Epithelial cell of proximal tubule (primary cell): Measurements from ENCODE around the gene DNAH2. TPM values are rescaled to one million over a fixed set of nuclear protein-coding genes. Genes with fewer than 3 reads are reported as not detected.

Source experiments
- DNase-seq: peaks from one replicate; pipeline ENCODE4 v3.0.0-alpha.2; 2011; ENCODE audit warnings: low read depth
- H3K4me3 ChIP-seq: 2 replicates; pipeline ENCODE4 v1.5.1; 2011; ENCODE audit warnings: low read depth, mild to moderate bottlenecking, low read length
- CTCF ChIP-seq: conservative IDR thresholded peaks from 2 replicates; pipeline ENCODE4 v1.5.1; 2012; ENCODE audit warnings: low read depth, mild to moderate bottlenecking, low read length
- total RNA-seq: library from RNA; depleted of rRNA; stranded (reverse); fragments of >200 nt; gene quantifications from 2 replicates; pipeline ENCODE4 v1.2.3, GENCODE V29; 2015

The DNAH2 gene
- total RNA-seq, 1 donor from 2014 or later = not detected

DNA sequence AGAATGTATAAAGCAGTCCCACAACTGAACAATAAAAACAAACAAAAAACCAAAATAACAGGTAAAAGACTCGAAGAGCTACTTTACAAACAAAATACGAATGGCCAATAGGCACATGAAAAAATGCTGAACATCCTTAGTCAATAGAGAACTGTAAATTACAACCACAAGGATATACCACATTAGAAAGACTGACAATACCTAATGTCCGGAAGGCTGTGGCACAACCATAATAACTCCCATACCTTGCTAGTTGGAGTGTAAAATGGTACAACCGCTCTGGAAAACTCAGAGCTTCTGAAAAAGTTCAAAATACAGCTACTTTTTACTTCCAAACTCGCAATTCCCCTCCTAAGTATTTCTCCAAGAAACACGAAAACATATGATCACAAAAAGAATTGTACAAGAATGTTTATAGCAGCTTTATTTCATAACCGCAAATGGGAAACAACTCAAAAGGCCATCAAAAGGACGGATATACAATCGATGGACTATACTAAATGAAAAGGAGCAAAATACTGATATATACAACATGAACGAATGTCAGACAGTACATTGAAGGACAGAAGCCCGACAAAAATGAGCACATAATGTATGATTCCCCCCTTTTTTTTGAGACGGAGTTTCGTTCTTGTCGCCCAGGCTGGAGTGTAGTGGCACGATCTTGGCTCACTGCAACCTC lies 32.6 kb upstream of the DNAH2 start:
- peak overlapping the region; percentile 93 for H3K4me3 ChIP-seq
- no peak for TF ChIP-seq CTCF

GRCh38 chr17:7685533-7686221 lies 31.9 kb upstream of the DNAH2 start:
- H3K4me3 ChIP-seq = peak overlapping the region; percentile 93
- TF ChIP-seq CTCF = no peak

More for the DNA sequence above, 32.6 kb upstream of the DNAH2 start:
- DNase-seq = no peak

DNA sequence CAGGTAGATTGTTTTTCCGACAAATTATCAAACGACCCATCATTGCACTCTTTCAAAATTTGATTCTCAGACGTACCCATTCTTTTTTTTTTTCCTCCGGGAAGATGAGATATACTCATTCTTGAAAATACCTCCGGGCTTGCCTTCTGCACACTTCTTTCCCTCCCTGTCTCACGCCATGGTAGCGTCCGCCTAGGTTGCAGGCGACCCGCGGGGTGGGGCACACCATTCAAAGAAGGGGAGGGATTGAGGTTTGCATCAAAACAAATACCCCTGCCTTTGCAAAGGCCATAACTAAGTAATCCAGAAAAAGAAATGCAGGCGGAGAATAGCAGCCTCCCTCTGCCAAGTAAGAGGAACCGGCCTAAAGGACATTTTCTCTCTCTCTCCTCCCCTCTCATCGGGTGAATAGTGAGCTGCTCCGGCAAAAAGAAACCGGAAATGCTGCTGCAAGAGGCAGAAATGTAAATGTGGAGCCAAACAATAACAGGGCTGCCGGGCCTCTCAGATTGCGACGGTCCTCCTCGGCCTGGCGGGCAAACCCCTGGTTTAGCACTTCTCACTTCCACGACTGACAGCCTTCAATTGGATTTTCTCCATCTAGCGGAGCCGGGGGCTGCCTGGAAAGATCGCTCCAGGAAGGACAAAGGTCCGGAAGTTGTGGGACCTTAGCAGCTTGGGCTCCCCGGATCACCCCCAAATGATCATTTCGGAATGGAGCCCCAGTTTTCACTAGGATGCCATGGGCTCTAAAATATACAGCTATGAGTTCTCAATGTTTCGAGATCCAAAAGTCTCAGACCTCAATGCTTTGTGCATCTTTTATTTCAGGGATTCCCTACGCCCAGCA lies 31.1 kb upstream of the DNAH2 start:
- TF ChIP-seq CTCF = no peak
- peak; percentile 82 for DNase-seq
- peak overlapping the region; percentile 93 for H3K4me3 ChIP-seq

More at GRCh38 chr17:7685533-7686221, 31.9 kb upstream of the DNAH2 start:
- no peak for DNase-seq

- peak; percentile 20 for TF ChIP-seq CTCF
- DNase-seq = peak; percentile 60
Observed at GRCh38 chr17:7687072-7687907, 30.3 kb upstream of the DNAH2 start, which contains the start of gene TP53. TP53 (minus strand) TSS chr17:7687490; CDS start chr17:7676594, 10,896 bp downstream.

GRCh38 chr17:7687908-7688807 lies 29.4 kb upstream of the DNAH2 start, which contains the start of gene WRAP53:
WRAP53 (plus strand) TSS chr17:7688477; CDS start chr17:7688649, 172 bp downstream.
- TF ChIP-seq CTCF = peak; percentile 95
- peak within 1 kb of the TSS; percentile 93 for H3K4me3 ChIP-seq

More at GRCh38 chr17:7687072-7687907, 30.3 kb upstream of the DNAH2 start, which contains the start of gene TP53:
- H3K4me3 ChIP-seq = peak within 1 kb of the TSS; percentile 93

More at GRCh38 chr17:7687908-7688807, 29.4 kb upstream of the DNAH2 start, which contains the start of gene WRAP53:
- DNase-seq = peak; percentile 91
